HG03025 (cell line): ENCODE data around the gene TPR.
"Not testable (repeated sequence)": the region's sequence is repeated elsewhere in the genome, so short reads cannot be mapped to it uniquely, and the experiment has no call there.

Experiments
- ATAC-seq: cut with Tn5 transposase; IDR thresholded peaks from one replicate; pipeline ENCODE4 v1.9.1; 2021; ENCODE audit warnings: mild to moderate bottlenecking, moderate library complexity; ENCODE audit not compliant: unreplicated experiment, low FRiP score

Gene TPR

GRCh38 chr1:186375152-186375928 lies at the start of gene TPR, which contains the start of gene ODR4:
Gene TPR (minus strand): TSS chr1:186375253. CDS start chr1:186375028, 225 bp downstream.
Gene ODR4 (plus strand): TSS chr1:186375838. CDS start chr1:186379786, 3,948 bp downstream.
- ATAC-seq = peak; percentile 94

GRCh38 chr1:186424539-186424938 lies 49.5 kb upstream of the TPR start:
- no peak for ATAC-seq

- ATAC-seq = no peak
These were observed 46.4 kb upstream of the TPR start for GRCh38 chr1:186421446-186421845.

GRCh38 chr1:186420923-186421322 lies 45.9 kb upstream of the TPR start:
- ATAC-seq = peak; percentile 98

GRCh38 chr1:186420311-186420710 lies 45.3 kb upstream of the TPR start:
- ATAC-seq = no peak

GRCh38 chr1:186418503-186418902 lies 43.5 kb upstream of the TPR start:
- ATAC-seq = no peak

GRCh38 chr1:186413319-186413718 lies 38.3 kb upstream of the TPR start:
- ATAC-seq = no peak

GRCh38 chr1:186409091-186409490 lies 34.0 kb upstream of the TPR start:
- no peak for ATAC-seq

GRCh38 chr1:186404454-186405051 lies 29.5 kb upstream of the TPR start:
- no peak for ATAC-seq

- ATAC-seq = no peak
These were observed 28.6 kb upstream of the TPR start for GRCh38 chr1:186403632-186404031.

- ATAC-seq = not testable (repeated sequence)
These were observed 26.4 kb upstream of the TPR start for GRCh38 chr1:186401446-186401845.

- ATAC-seq = not testable (repeated sequence)
These were observed 17.7 kb upstream of the TPR start for GRCh38 chr1:186392711-186393110.

- ATAC-seq = no peak
These were observed 16.8 kb upstream of the TPR start for GRCh38 chr1:186391841-186392240.

GRCh38 chr1:186390925-186391324 lies 15.9 kb upstream of the TPR start:
- no peak for ATAC-seq

GRCh38 chr1:186386725-186387383 lies 11.8 kb upstream of the TPR start:
- ATAC-seq = no peak

GRCh38 chr1:186375929-186376319 lies 871 bp upstream of the TPR start:
- ATAC-seq = no peak

- peak; percentile 9 for ATAC-seq
These were observed 526 bp downstream of the TPR start for GRCh38 chr1:186374303-186375151.

GRCh38 chr1:186347837-186348691 lies 27.0 kb downstream of the TPR start:
- ATAC-seq = not testable (repeated sequence)

- ATAC-seq = no peak
These were observed 34.3 kb downstream of the TPR start for GRCh38 chr1:186340772-186341171.

GRCh38 chr1:186337554-186337953 lies 37.5 kb downstream of the TPR start:
- ATAC-seq = no peak
